ENCODE measurements around the gene NSG2.

DNA sequence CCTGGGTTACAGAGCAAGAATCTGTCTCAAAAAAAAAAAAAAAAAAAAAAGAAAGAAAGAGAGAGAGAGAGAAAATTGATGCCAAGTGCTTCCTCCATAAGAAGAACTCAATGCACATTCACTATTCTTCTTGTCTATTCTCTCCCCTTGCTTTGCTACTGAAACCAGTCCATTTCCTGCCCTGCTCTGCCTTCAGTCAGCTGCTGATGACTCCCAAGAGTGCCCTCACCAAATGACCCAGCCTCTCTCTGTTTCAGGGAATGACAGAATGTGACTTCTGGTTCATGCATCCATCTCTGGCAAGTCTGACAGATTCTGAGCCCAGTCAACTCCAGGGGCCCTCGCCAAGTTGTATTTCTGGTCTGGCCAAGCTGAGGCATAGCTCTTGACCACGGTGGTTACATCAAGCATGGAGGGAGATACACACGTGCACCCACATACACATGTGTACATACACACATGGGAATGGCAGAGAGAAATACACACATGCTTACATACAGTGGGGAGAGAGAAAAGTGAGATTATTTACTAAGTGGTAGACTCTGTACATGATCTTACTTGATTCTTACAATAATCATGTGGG is 106.2 kb downstream of the NSG2 start:
- TF ChIP-seq EZH2 (IDR thresholded peaks at IDR 0.05) (no peak), POLR2AphosphoS5 (IDR thresholded peaks at IDR 0.05; ENCODE audit: borderline replicate concordance, low read depth, low read length) (no peak), FOXP2 (optimal IDR thresholded peaks at IDR 0.05; ENCODE audit: control extremely low read depth, extremely low read length, insufficient read depth) (no peak)
